Rectal smooth muscle tissue (tissue), 1 donor: Measurements from ENCODE around the gene ASCC1.

Experiments used
- H3K27ac ChIP-seq: one replicate; pipeline ENCODE4 v1.7.0; 2013; ENCODE audit warnings: low read depth, low read length, inconsistent platforms
- H3K27me3 ChIP-seq: one replicate; pipeline ENCODE4 v1.7.0; 2013; ENCODE audit warnings: low read length; ENCODE audit not compliant: control insufficient read depth, insufficient read depth
- H3K36me3 ChIP-seq: one replicate; pipeline ENCODE4 v1.7.0; 2013; ENCODE audit warnings: low read length; ENCODE audit not compliant: control insufficient read depth, insufficient read depth
- H3K4me1 ChIP-seq: one replicate; pipeline ENCODE4 v1.7.0; 2013; ENCODE audit warnings: low read length; ENCODE audit not compliant: control insufficient read depth, insufficient read depth
- H3K4me3 ChIP-seq: one replicate; pipeline ENCODE4 v1.7.0; 2013; ENCODE audit warnings: low read length
- H3K9ac ChIP-seq: one replicate; pipeline ENCODE4 v1.7.0; 2013; ENCODE audit warnings: low read length

ASCC1 gene

DNA sequence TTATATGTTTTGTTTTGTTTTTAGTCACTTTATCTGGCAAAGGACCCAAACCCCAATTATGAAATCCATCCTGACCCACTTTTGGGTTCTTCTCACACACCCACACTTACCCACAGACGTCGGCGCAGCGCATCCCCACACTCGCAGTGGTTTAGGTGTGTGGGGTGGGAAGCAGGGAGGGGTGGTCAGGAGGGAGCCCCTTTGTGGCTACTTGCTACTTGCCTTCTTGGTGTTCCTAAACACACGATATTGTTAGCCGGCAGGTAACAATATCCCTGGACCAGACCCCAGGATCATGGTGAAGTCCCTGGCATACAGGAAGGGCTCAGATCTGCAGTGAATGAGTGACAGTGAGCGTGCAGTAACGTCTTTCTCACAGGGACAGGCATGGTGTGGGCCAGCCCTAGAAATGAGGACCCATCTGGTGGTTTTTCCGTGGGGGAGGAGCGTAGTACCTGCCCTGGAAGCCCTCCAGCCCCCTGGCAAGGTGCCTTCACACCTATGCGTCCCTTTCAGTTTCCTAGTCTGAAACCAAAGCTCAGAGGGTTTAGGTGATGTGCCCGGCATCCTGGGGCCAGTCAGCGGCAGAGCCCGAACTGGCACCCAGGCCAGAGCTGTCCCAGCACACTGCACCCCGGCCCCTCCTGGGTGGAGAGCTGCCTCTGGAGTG lies 132.2 kb downstream of the ASCC1 start:
- peaks cover 10% of the 10 kb centered on the region for H3K27me3 ChIP-seq
- no peak overlapping the region for H3K9ac ChIP-seq
- H3K4me1 ChIP-seq = no peaks in the 10 kb centered on the region
- H3K36me3 ChIP-seq = no peaks in the 10 kb centered on the region
- no peak overlapping the region for H3K27ac ChIP-seq
- H3K4me3 ChIP-seq = no peak overlapping the region

DNA sequence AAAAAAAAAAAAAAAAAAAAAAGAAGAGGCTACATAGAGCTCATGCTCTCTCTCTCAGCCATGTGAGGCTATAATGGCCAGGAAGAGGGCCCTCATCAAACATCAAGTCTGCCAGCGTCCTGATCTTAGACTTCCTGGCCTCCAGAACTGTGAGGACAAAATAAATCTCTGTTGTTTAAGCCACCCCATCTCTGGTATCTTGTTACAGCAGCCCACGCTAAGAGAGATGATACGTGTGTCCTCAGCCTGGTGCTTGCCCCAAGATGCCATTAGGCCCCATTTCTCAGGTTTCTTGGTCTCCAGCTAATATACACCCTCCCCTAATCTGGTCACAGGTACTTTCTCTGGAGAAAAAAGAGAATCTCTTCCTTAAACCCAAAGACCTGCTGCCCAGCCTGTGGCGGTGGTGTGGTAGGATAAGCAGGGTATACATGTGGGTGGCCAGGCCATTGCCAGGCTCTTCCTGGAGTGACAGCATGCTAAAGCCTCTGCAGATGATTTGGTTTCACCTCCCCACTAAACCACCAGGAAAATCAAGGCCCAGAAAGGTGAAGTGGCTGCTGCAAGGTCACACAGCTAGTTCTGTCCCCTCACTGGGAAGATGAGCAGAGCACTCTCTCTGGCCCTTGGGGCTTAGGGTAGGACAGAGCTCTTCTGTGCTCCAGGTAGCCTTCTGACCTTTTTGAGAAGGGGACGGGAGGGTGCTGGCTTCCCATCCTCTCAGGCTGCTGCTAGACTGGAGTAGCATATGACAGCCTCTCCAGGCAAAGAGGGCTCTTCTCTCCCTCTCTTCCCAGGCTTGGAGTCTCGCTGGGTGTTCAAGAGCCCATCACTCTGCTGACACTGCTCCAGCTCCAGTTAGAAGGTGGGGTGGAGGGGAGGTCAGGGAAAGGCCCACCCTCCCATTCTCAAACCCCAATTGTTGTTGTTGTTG lies 133.0 kb downstream of the ASCC1 start:
- Histone ChIP-seq H3K9ac (no peak overlapping the region), H3K36me3 (no peaks in the 10 kb centered on the region), H3K4me3 (no peak overlapping the region), H3K4me1 (no peaks in the 10 kb centered on the region), H3K27me3 (peaks cover 2% of the 10 kb centered on the region), H3K27ac (no peak overlapping the region)

GRCh38 chr10:72081772-72082590 lies 134.1 kb downstream of the ASCC1 start:
- Histone ChIP-seq H3K27me3 (no peaks in the 10 kb centered on the region), H3K9ac (no peak overlapping the region)

DNA sequence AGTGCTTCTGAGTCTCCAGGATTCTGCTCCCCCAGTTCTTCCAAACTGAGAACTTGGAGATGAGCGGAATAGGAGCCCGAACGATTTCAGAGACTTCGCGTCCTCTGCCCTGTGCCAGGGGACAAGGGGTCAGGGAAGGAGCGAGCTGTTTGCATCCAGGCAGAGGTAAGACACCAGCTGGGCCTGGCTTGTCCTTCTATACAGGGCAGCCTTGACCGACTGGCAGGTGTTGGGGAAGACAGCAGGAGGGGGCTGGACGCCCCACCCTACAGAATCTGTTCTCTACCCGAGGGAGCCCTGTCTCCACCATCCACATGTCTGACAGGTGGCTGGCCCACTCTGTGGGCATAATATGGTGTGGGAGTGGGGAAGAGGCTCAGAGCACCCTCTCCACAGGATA lies 134.9 kb downstream of the ASCC1 start:
- H3K36me3 ChIP-seq = no peaks in the 10 kb centered on the region
- no peaks in the 10 kb centered on the region for H3K4me1 ChIP-seq
- no peaks in the 10 kb centered on the region for H3K27me3 ChIP-seq
- no peak overlapping the region for H3K27ac ChIP-seq
- no peak overlapping the region for H3K4me3 ChIP-seq
- no peak overlapping the region for H3K9ac ChIP-seq

More at GRCh38 chr10:72081772-72082590, 134.1 kb downstream of the ASCC1 start:
- no peaks in the 10 kb centered on the region for H3K36me3 ChIP-seq
- H3K4me1 ChIP-seq = no peaks in the 10 kb centered on the region
- H3K4me3 ChIP-seq = no peak overlapping the region
- no peak overlapping the region for H3K27ac ChIP-seq

DNA sequence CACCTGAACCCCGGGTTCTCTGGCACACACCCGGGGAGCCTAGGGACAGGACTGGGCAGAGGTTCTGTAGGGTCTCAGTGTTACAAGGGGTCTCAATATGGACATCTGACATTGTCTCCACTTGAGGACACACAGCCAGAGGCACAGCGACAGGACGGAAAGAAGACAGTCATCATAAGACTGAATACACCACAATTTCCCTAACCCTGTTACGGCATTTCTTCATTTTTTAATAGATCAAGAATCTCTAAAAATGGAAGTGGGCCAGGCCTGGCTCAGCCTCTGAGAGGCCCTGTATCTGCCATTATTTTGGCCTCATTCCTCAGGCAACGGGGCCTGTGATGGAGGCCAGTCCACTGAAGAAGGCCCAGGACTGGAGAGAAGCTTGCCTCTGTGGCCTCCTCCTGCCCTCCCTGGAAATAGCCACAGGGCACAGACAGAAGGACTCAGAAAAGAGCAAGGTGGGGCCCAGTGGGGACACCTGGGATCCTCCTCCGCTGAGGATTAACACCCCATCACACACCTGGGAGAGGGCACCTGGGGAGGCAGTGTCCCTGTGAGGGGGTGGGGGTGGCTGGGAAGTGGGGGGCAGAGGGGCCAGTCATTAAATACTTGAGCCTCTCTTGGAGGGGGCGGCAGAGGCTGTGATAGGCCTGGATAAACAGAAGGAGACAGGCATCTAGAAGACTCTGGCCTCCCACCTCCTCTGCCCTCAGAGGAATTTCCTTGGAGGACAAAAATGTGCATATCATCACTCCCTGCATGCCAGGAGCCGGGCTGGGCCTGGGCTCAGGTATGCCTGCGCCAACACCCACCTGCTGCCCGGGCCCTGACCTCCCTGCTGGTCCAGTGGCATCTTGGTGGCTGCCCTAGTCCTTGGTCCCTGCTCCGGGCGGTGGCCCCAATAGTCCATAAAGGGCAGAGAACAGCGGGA lies 135.8 kb downstream of the ASCC1 start:
- Histone ChIP-seq H3K9ac (no peak overlapping the region), H3K27ac (no peak overlapping the region)

DNA sequence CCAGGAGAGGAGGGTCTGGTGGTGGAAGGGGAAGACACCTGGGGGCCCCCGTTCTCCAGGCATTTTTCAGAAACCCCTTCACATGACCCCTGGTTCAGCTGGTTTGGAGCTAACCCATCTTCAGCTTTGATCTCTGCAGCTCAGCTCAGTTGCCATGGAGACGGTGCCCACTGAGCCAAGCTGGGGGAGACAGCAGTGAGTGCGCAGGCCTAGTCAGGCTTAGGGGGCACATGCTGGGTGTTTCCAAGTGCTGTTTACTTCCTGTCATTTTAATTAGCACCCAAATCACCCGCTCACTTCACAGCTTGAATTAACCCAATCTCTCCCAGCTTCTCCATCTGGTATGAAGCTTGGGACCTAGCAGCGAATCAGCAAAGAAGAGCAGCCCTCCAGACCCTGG lies 136.7 kb downstream of the ASCC1 start:
- Histone ChIP-seq H3K36me3 (no peaks in the 10 kb centered on the region), H3K27ac (no peak overlapping the region), H3K4me3 (no peak overlapping the region), H3K27me3 (no peaks in the 10 kb centered on the region), H3K4me1 (no peaks in the 10 kb centered on the region), H3K9ac (no peak overlapping the region)

More for the DNA sequence above, 135.8 kb downstream of the ASCC1 start:
- Histone ChIP-seq H3K4me1 (no peaks in the 10 kb centered on the region), H3K27me3 (no peaks in the 10 kb centered on the region), H3K4me3 (no peak overlapping the region), H3K36me3 (no peaks in the 10 kb centered on the region)

DNA sequence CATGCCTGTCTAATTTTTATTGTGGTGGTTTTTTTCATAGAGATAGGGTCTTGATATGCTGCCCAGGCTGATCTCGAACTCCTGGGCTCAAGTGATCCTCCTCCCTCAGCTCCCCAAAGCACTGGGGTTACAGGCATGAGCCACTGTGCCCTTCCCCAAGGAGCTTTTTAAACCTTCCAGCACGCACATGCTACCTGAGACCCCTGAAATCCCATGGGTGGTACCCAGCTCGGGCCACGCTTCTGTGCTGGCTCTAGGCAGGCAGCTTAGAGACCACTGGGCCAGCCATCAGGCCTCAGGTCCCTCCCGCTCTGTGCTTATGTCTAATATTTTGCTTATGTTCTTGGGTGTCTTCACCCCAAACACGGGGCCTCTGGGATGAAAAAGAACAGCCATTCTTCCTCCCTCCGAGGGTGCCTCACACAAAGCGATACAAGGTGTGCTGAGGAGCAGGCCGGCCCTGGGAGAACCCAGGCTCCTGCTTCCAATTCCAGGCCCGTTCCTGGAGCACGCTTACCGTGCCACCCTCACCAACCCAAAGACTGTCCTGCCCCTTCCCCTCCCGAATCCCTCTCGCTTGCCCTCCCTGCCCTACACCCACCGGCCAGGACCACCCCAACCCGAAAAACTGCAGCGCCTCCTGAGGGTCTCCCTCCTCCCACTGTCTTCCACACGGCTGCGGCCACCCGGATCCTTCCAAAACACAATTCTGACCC lies 138.6 kb downstream of the ASCC1 start:
- Histone ChIP-seq H3K4me1 (no peaks in the 10 kb centered on the region), H3K36me3 (no peaks in the 10 kb centered on the region), H3K27me3 (no peaks in the 10 kb centered on the region), H3K4me3 (no peak overlapping the region), H3K9ac (no peak overlapping the region), H3K27ac (no peak overlapping the region)

GRCh38 chr10:72076756-72077155 lies 139.3 kb downstream of the ASCC1 start:
- no peak overlapping the region for H3K9ac ChIP-seq
- no peak overlapping the region for H3K4me3 ChIP-seq
- H3K27ac ChIP-seq = no peak overlapping the region
- H3K4me1 ChIP-seq = no peaks in the 10 kb centered on the region
- H3K27me3 ChIP-seq = no peaks in the 10 kb centered on the region
- H3K36me3 ChIP-seq = no peaks in the 10 kb centered on the region

- Histone ChIP-seq H3K27ac (no peak overlapping the region), H3K9ac (no peak overlapping the region), H3K4me3 (no peak overlapping the region), H3K27me3 (no peaks in the 10 kb centered on the region), H3K4me1 (no peaks in the 10 kb centered on the region), H3K36me3 (no peaks in the 10 kb centered on the region)
Observed at GRCh38 chr10:72075376-72076115, 140.5 kb downstream of the ASCC1 start.

DNA sequence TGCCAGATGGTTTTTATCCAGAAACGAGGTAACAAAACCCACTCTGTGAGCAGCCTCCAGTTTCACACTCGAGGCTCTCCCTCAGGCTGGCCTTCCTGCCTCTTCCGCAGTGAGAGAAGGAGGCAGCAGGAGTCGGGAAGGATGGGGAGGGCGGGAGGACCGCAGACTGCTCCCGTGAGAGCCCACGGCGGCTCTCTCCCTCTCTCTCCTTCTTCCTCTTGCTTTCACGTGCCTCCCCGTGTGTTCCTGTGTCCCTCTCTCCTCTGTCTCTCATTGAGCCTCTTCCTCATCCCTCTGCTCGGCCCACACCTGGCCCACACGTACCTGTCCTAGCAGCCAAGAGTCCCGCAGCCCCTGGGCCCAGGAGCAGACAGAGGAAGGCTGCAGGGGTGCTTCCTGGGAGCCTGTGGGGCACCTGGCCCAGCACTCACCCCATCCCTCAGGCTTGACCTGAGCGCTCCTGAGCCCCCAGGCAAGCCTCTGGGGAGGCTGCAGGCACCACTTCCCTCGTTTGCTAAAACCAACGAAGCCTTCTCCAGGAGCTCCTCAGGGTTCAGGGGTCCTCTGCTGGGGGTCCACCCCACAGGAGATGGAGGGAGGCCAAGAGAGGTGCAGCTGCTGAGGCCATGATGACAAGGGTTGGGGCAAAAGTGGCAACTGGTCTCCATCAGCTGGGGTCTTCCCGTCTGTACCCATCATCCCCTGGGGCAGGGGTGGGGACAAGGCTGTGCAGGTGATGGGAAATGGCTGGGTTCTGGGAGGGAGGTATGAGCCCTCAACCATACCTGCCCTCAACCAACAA lies 141.3 kb downstream of the ASCC1 start:
- Histone ChIP-seq H3K9ac (no peak overlapping the region), H3K4me1 (no peaks in the 10 kb centered on the region), H3K36me3 (no peaks in the 10 kb centered on the region), H3K4me3 (no peak overlapping the region), H3K27ac (no peak overlapping the region), H3K27me3 (no peaks in the 10 kb centered on the region)
